GM12864 (cell line): ENCODE results near the gene PPP2R5C.

ENCODE experiments used
- DNase-seq: peaks from one replicate; pipeline ENCODE4 v3.0.0-alpha.2; 2011; ENCODE audit warnings: low read depth
- H3K4me3 ChIP-seq: 2 replicates; pipeline ENCODE4 v1.5.1; 2011; ENCODE audit warnings: mild to moderate bottlenecking, low read depth, low read length, control low read depth
- TF ChIP-seq, protein P1 (sequence below): IDR thresholded peaks from 2 replicates; pipeline ENCODE4 v1.5.1; 2011; ENCODE audit warnings: low read depth, mild to moderate bottlenecking, moderate library complexity, low read length, control low read depth, inconsistent platforms; ENCODE audit errors: missing control alignments

Gene PPP2R5C

DNA sequence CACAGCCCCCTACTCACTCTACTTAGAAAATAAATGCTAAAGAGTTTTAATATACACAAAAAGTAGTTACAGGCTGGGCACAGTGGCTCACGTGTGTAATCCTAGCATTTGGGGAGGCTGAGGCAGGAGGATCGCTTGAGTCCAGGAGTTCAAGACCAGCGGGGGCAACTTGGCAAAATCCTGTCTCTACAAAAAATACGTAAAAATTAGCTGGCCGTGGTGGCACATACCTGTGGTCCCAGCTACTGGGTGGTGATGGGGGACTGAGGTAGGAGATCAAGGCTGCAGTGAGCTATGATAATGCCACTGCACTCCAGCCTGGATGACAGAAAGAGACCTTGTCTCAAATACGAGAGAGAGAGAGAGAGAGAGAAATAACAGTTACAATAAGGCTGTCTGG, 193.0 kb downstream of the PPP2R5C start:
- DNase-seq = no peak
- H3K4me3 ChIP-seq = no peak overlapping the region
- TF ChIP-seq, protein P1, sequence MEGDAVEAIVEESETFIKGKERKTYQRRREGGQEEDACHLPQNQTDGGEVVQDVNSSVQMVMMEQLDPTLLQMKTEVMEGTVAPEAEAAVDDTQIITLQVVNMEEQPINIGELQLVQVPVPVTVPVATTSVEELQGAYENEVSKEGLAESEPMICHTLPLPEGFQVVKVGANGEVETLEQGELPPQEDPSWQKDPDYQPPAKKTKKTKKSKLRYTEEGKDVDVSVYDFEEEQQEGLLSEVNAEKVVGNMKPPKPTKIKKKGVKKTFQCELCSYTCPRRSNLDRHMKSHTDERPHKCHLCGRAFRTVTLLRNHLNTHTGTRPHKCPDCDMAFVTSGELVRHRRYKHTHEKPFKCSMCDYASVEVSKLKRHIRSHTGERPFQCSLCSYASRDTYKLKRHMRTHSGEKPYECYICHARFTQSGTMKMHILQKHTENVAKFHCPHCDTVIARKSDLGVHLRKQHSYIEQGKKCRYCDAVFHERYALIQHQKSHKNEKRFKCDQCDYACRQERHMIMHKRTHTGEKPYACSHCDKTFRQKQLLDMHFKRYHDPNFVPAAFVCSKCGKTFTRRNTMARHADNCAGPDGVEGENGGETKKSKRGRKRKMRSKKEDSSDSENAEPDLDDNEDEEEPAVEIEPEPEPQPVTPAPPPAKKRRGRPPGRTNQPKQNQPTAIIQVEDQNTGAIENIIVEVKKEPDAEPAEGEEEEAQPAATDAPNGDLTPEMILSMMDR = no peak

DNA sequence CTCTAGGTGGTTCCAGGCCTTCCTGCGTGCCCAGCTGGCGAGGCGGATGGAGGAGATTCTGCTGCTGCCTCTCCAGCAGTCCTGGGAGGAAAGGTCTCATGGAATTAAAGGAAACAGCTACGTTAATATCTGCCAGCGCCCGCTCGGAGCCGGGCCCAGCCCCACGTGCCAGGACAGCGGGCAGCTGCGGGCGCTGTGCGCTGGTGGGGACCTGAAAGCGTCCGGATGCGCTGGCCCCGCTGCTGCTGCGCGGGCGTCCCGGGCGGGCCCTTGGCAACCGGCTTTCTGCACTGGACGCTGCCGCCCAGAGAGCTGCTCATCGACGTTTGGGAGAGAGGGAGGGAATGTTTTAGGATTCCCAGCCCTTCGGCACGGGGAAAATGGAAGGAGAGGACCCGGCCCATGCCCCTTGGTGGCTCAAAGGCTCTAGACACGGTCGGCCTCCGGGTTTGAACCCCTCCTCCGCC, 194.2 kb downstream of the PPP2R5C start:
- H3K4me3 ChIP-seq = no peak overlapping the region
- no peak for DNase-seq
- TF ChIP-seq, protein P1 = no peak

DNA sequence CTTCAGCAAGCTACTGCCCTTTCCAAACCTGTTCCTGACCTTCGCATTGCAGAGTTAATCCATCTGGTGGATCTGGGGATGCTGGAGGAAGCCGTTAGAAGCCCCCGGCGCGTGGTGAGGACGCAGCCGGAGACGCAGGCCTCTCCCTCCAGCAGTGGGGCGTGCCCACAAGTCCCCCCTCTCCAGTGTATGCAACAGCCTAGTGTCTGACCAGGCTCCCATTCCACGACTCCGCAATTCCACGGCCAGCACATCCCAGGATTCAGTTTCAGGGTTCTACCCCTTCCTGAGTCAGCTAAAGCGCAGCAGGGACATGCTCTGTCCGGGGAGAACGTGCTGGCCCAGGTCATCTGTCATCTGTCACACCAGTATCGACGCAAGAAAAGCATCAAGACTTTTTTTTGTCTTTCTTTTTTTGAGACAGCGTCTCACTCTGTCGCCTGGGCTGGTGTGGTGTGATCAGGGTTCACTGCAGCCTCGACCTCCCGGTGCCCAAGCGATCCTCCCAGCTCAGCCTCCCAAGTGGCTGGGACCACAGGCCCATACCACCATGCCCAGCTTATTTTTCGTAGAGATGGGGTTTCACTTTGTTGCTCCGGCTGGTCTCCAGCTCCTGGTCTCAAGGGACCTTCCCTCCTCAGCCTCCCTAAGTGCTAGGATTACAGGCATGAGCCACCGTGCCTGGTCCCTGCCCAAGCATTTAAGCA, 194.8 kb downstream of the PPP2R5C start:
- DNase-seq = no peak
- H3K4me3 ChIP-seq = no peak overlapping the region
- TF ChIP-seq, protein P1 = no peak

DNA sequence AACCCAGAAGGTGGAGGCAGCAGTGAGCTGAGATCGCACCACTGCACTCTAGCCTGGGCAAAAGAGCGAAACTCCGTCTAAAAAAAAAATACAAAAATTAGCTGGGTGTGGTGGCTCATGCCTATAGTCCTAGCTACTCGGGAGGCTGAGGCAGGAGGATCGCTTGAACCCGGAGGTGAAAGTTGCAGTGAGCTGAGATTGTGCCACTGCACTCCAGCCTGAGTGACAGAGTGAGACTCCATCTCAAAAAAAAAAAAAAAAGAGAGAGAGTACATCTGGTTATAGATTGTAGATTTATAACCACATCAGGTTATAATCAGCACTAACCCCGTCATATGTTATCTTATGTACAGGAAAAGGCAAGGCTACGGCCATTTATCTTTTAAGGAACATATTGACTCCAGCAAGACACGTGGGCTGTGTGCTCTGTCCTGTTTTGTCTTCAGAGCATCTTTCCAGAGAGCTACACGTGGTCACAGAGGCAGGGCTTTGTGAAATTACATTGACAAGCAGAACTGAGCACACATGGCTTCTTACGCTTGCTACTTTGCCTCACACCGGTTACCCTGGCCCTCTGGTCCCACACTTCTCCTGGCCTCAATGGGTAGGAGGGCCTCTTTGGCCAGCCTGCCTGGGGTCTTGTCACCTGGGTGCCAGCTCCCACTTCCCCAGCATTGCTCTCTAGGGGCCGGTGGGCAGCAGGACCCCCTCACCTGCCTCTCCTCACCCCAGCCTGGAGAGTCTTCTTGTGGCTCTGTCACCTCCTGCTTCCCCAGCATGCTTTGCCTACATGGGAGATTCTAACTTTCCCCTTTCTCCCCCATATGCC, 196.1 kb downstream of the PPP2R5C start:
- no peak overlapping the region for H3K4me3 ChIP-seq
- TF ChIP-seq, protein P1 = no peak
- no peak for DNase-seq

DNA sequence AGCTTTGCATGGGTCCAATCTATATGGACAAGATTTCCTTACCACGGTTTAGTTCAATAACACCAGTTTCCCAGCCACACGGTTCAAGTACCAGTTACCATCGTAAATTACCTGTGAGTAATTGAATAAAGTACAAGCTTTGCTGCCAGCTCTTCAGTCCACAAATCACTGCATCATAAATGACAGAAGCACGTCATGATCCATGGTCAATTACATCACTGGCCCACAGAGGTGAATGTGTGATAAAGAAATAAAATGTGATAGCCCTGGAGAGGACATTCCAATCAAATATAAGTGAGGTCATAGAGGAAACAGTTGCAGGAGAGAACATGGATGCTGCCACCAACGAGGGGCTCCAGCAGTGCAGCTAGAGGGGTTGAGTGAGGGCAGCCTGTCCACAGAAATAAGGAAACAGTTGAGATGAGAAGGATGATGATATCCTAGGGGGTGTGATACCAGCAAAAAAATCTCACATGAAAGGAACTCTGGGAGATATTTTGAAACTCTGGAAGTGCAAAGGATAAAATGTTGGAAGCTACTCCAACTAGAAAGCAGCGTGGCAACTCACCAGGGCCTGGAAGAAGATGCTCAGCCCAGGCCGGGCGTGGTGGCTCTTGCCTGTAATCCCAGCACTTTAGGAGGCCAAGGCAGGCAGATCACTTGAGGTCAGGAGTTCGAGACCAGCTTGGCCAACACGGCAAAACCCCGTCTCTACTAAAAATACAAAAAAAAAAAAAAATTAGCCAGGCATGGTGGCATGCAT, 197.1 kb downstream of the PPP2R5C start:
- TF ChIP-seq, protein P1 = no peak
- no peak overlapping the region for H3K4me3 ChIP-seq
- DNase-seq = no peak

DNA sequence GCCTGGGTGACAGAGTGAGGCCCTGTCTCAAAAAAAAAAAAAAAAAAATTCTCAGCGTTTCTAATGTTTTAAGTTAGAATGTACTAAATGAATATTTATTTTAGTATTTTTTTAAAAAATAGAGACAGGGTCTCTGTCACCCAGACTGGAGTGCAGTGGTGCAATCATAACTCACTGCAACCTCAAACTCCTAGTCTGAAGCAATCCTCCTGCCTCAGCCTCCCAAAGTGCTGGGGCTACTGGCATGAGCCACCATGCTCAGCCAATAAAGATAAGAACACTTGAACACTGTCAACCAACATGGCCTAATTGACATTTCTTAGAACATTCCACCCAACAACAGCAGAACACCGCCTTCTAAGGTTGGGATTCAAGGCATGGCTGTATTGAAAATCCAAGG, 197.8 kb downstream of the PPP2R5C start:
- DNase-seq = no peak
- TF ChIP-seq, protein P1 = no peak
- no peak overlapping the region for H3K4me3 ChIP-seq
